ENCODE results near the gene TICRR.

TICRR gene

DNA sequence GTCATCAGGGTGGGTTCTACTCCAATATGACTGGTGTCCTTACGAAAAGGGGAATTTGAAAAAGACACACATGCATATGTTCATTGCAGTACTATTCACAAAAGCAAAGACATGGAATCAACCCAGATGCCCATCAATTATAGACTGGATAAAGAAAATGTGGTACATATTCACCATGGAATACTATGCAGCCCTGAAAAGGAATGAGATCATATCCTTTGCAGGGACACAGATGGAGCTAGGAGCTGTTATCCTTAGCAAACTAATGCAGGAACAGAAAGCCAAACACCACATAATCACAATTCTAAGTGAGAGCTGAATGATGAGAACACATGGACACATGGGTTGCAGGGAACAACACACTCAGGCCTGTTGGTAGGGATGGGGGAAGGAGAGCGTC is 24.8 kb upstream of the TICRR start:
- Histone ChIP-seq H3K9me3 (ENCODE audit: insufficient read depth, low read depth, low read length) (no peaks in the 10 kb centered on the region), H3K4ac (ENCODE audit: low read depth, low read length) (no peak overlapping the region), H4K91ac (ENCODE audit: low read depth, low read length) (no peak overlapping the region), H3K36me3 (ENCODE audit: control insufficient read depth in 1 of 2, insufficient read depth in 2 of 2, low read length in 2 of 2) (no peaks in the 10 kb centered on the region), H3K27ac (ENCODE audit: low read depth, low read length) (no peak overlapping the region), H2BK12ac (ENCODE audit: low read length) (no peak overlapping the region), H2BK5ac (ENCODE audit: low read depth, low read length, poor library complexity) (no peak overlapping the region), H4K8ac (ENCODE audit: low read depth, low read length) (no peak overlapping the region), H2AK5ac (ENCODE audit: low read length) (no peak overlapping the region), H3K4me3 (ENCODE audit: low read depth, low read length) (no peak overlapping the region), H2BK120ac (ENCODE audit: insufficient read depth, low read length, poor library complexity) (no peak overlapping the region), H3K27me3 (ENCODE audit: insufficient read depth, low read length) (no peaks in the 10 kb centered on the region), H3K79me2 (ENCODE audit: control insufficient read depth, insufficient read depth, low read length, poor library complexity) (no peaks in the 10 kb centered on the region), H3K4me2 (ENCODE audit: low read length) (no peak overlapping the region), H3K9ac (ENCODE audit: low read length) (no peak overlapping the region), H3K23ac (ENCODE audit: low read length) (no peak overlapping the region), H2AFZ (ENCODE audit: insufficient read depth, low read length, poor library complexity) (no peak overlapping the region), H3K79me1 (ENCODE audit: low read length) (no peaks in the 10 kb centered on the region), H3K4me1 (ENCODE audit: control insufficient read depth in 1 of 2, insufficient read depth in 2 of 2, low read length in 2 of 2) (no peaks in the 10 kb centered on the region), H3K18ac (ENCODE audit: low read length) (no peak overlapping the region), H4K12ac (ENCODE audit: low read depth, low read length) (no peak overlapping the region), H3K14ac (ENCODE audit: low read length) (no peak overlapping the region)
- WGBS (ENCODE audit: extremely low coverage, insufficient coverage, insufficient read length) = no CpG with 5 or more reads among the region's 2 CpGs
- no peak for DNase-seq

DNA sequence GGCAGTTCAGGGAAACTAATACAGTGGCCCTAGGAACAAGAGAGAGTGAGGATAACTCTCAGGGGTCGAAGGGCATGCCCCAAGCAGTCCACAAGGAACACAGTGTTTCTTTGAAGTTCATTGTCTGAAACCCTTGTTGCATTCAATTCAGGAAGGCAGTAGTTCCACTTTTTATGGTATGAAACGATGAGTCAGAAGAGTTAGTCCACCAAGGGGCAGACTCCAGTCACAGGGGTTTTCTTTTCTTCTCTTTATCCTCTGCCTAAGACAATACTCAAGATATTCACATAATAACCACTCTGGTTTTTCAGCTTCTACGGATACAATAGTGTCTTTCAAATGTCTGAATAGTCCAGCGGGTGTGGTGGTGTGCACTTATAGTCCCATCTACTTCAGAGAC is 23.7 kb upstream of the TICRR start:
- no peak overlapping the region for H2BK5ac ChIP-seq (ENCODE audit: low read depth, low read length, poor library complexity)
- no peak overlapping the region for H4K8ac ChIP-seq (ENCODE audit: low read depth, low read length)
- H3K14ac ChIP-seq (ENCODE audit: low read length) = no peak overlapping the region
- no peaks in the 10 kb centered on the region for H3K79me1 ChIP-seq (ENCODE audit: low read length)
- no peak overlapping the region for H2BK12ac ChIP-seq (ENCODE audit: low read length)
- H3K9me3 ChIP-seq (ENCODE audit: insufficient read depth, low read depth, low read length) = no peaks in the 10 kb centered on the region
- H3K36me3 ChIP-seq (ENCODE audit: control insufficient read depth in 1 of 2, insufficient read depth in 2 of 2, low read length in 2 of 2) = no peaks in the 10 kb centered on the region
- no peak overlapping the region for H3K4ac ChIP-seq (ENCODE audit: low read depth, low read length)
- no peak overlapping the region for H2AFZ ChIP-seq (ENCODE audit: insufficient read depth, low read length, poor library complexity)
- no peaks in the 10 kb centered on the region for H3K4me1 ChIP-seq (ENCODE audit: control insufficient read depth in 1 of 2, insufficient read depth in 2 of 2, low read length in 2 of 2)
- WGBS (ENCODE audit: extremely low coverage, insufficient coverage, insufficient read length) = no CpG with 5 or more reads among the region's 4 CpGs
- no peak overlapping the region for H3K27ac ChIP-seq (ENCODE audit: low read depth, low read length)
- no peak overlapping the region for H4K91ac ChIP-seq (ENCODE audit: low read depth, low read length)
- no peak overlapping the region for H3K4me3 ChIP-seq (ENCODE audit: low read depth, low read length)
- H3K79me2 ChIP-seq (ENCODE audit: control insufficient read depth, insufficient read depth, low read length, poor library complexity) = no peaks in the 10 kb centered on the region
- no peak overlapping the region for H3K9ac ChIP-seq (ENCODE audit: low read length)
- H4K12ac ChIP-seq (ENCODE audit: low read depth, low read length) = no peak overlapping the region
- H3K4me2 ChIP-seq (ENCODE audit: low read length) = no peak overlapping the region
- H3K23ac ChIP-seq (ENCODE audit: low read length) = no peak overlapping the region
- no peak for DNase-seq
- no peak overlapping the region for H2AK5ac ChIP-seq (ENCODE audit: low read length)
- H2BK120ac ChIP-seq (ENCODE audit: insufficient read depth, low read length, poor library complexity) = no peak overlapping the region
- H3K27me3 ChIP-seq (ENCODE audit: insufficient read depth, low read length) = no peaks in the 10 kb centered on the region
- H3K18ac ChIP-seq (ENCODE audit: low read length) = no peak overlapping the region

- Histone ChIP-seq H3K4me2 (ENCODE audit: low read length) (no peak overlapping the region), H2AK5ac (ENCODE audit: low read length) (no peak overlapping the region), H3K23ac (ENCODE audit: low read length) (no peak overlapping the region), H3K18ac (ENCODE audit: low read length) (no peak overlapping the region), H2BK120ac (ENCODE audit: insufficient read depth, low read length, poor library complexity) (no peak overlapping the region), H3K4ac (ENCODE audit: low read depth, low read length) (no peak overlapping the region), H2BK12ac (ENCODE audit: low read length) (no peak overlapping the region), H3K9ac (ENCODE audit: low read length) (no peak overlapping the region), H3K4me3 (ENCODE audit: low read depth, low read length) (no peak overlapping the region), H3K36me3 (ENCODE audit: control insufficient read depth in 1 of 2, insufficient read depth in 2 of 2, low read length in 2 of 2) (no peaks in the 10 kb centered on the region), H2BK5ac (ENCODE audit: low read depth, low read length, poor library complexity) (no peak overlapping the region), H4K8ac (ENCODE audit: low read depth, low read length) (no peak overlapping the region), H3K9me3 (ENCODE audit: insufficient read depth, low read depth, low read length) (no peaks in the 10 kb centered on the region), H3K27ac (ENCODE audit: low read depth, low read length) (no peak overlapping the region), H3K27me3 (ENCODE audit: insufficient read depth, low read length) (no peaks in the 10 kb centered on the region), H3K14ac (ENCODE audit: low read length) (no peak overlapping the region), H2AFZ (ENCODE audit: insufficient read depth, low read length, poor library complexity) (no peak overlapping the region), H3K79me2 (ENCODE audit: control insufficient read depth, insufficient read depth, low read length, poor library complexity) (no peaks in the 10 kb centered on the region), H3K79me1 (ENCODE audit: low read length) (no peaks in the 10 kb centered on the region), H4K12ac (ENCODE audit: low read depth, low read length) (no peak overlapping the region), H4K91ac (ENCODE audit: low read depth, low read length) (no peak overlapping the region), H3K4me1 (ENCODE audit: control insufficient read depth in 1 of 2, insufficient read depth in 2 of 2, low read length in 2 of 2) (no peaks in the 10 kb centered on the region)
- no CpG with 5 or more reads among the region's 3 CpGs for WGBS (ENCODE audit: extremely low coverage, insufficient coverage, insufficient read length)
- no peak for DNase-seq
Measured at GRCh38 chr15:89553632-89554031, 21.6 kb upstream of the TICRR start.

DNA sequence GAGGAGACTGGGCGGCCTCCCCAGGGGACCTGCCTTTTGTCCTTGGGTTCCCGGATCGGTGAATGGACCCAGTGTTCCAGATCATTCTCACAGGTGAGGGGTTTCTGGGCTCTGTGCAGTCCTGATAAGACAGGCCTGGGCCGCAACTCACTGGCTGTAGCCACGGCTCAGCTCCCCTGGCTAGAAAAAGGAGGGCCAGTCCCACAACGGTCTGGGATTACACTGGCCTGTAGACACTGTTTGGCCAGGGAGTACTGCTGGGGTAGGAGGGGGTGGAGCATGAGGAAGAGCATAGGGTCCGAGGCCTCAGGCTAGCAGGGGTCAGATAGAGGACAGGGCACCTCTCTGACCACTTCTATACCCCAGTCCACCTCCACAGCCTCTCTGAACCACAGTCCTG is 21.0 kb upstream of the TICRR start:
- H2AFZ ChIP-seq (ENCODE audit: insufficient read depth, low read length, poor library complexity) = no peak overlapping the region
- H3K27ac ChIP-seq (ENCODE audit: low read depth, low read length) = no peak overlapping the region
- H3K36me3 ChIP-seq (ENCODE audit: control insufficient read depth in 1 of 2, insufficient read depth in 2 of 2, low read length in 2 of 2) = no peaks in the 10 kb centered on the region
- no peak overlapping the region for H3K14ac ChIP-seq (ENCODE audit: low read length)
- DNase-seq = no peak
- H4K12ac ChIP-seq (ENCODE audit: low read depth, low read length) = no peak overlapping the region
- H3K4me3 ChIP-seq (ENCODE audit: low read depth, low read length) = no peak overlapping the region
- WGBS (ENCODE audit: extremely low coverage, insufficient coverage, insufficient read length) = no CpG with 5 or more reads among the region's 7 CpGs
- H3K4me2 ChIP-seq (ENCODE audit: low read length) = no peak overlapping the region
- no peaks in the 10 kb centered on the region for H3K79me2 ChIP-seq (ENCODE audit: control insufficient read depth, insufficient read depth, low read length, poor library complexity)
- no peaks in the 10 kb centered on the region for H3K27me3 ChIP-seq (ENCODE audit: insufficient read depth, low read length)
- no peak overlapping the region for H3K18ac ChIP-seq (ENCODE audit: low read length)
- no peak overlapping the region for H2AK5ac ChIP-seq (ENCODE audit: low read length)
- no peak overlapping the region for H3K23ac ChIP-seq (ENCODE audit: low read length)
- no peak overlapping the region for H2BK120ac ChIP-seq (ENCODE audit: insufficient read depth, low read length, poor library complexity)
- H3K4me1 ChIP-seq (ENCODE audit: control insufficient read depth in 1 of 2, insufficient read depth in 2 of 2, low read length in 2 of 2) = no peaks in the 10 kb centered on the region
- no peak overlapping the region for H2BK5ac ChIP-seq (ENCODE audit: low read depth, low read length, poor library complexity)
- no peak overlapping the region for H4K91ac ChIP-seq (ENCODE audit: low read depth, low read length)
- H2BK12ac ChIP-seq (ENCODE audit: low read length) = no peak overlapping the region
- H3K9ac ChIP-seq (ENCODE audit: low read length) = no peak overlapping the region
- H4K8ac ChIP-seq (ENCODE audit: low read depth, low read length) = no peak overlapping the region
- no peak overlapping the region for H3K4ac ChIP-seq (ENCODE audit: low read depth, low read length)
- H3K79me1 ChIP-seq (ENCODE audit: low read length) = no peaks in the 10 kb centered on the region
- H3K9me3 ChIP-seq (ENCODE audit: insufficient read depth, low read depth, low read length) = no peaks in the 10 kb centered on the region

Data from trophoblast cell (in vitro differentiated cells and primary cell).